Stomach (tissue), 9 donors: ENCODE data around the gene ZNF316. TPM values are rescaled to one million over a fixed set of nuclear protein-coding genes. Genes with fewer than 3 reads are reported as not detected.

ENCODE experiments used
- DNase-seq, 2 donors: peaks; one replicate each; pipeline versions ENCODE4 v3.0.0 to v3.0.0-alpha.2; 2013 to 2019
- H3K27ac ChIP-seq, 5 donors: fragments of 200-600 bp in 4 of 5; sonication (generic) in 4 of 5; one replicate each; pipeline ENCODE4 v1.5.1; 2013 to 2019; ENCODE audit warnings: mild to moderate bottlenecking in 1 of 5, moderate library complexity in 1 of 5
- H3K27me3 ChIP-seq, 3 donors: fragments of 200-600 bp; sonication (generic); one replicate each; pipeline ENCODE4 v1.5.1; 2017 to 2019; ENCODE audit warnings: mixed run types in 1 of 3
- H3K36me3 ChIP-seq, 4 donors: fragments of 200-600 bp; sonication (generic); 1 replicate in 3 of 4; 2 replicates in 1 of 4; pipeline ENCODE4 v1.5.1; 2016 to 2019
- H3K4me1 ChIP-seq, 4 donors: fragments of 200-600 bp; sonication (generic); one replicate each; pipeline ENCODE4 v1.5.1; 2016 to 2019
- H3K4me3 ChIP-seq, 4 donors: fragments of 200-600 bp; sonication (generic) in 3 of 4; one replicate each; pipeline ENCODE4 v1.5.1; 2016 to 2019; ENCODE audit warnings: mild to moderate bottlenecking in 1 of 4
- H3K9me3 ChIP-seq, 4 donors: fragments of 200-600 bp; sonication (generic); one replicate each; pipeline ENCODE4 v1.5.1; 2016 to 2019
- EP300 ChIP-seq: sonication (generic); formaldehyde crosslinking; IDR thresholded peaks from one replicate; pipeline ENCODE4 v1.6.1; 2017; ENCODE audit warnings: antibody characterized with exemption
- POLR2A ChIP-seq, 4 donors: fragments of 450-650 bp; IDR thresholded peaks; one replicate each; pipeline ENCODE4 v1.6.1; 2016; ENCODE audit warnings: antibody characterized with exemption in 4 of 4, control low read depth in 2 of 4, mild to moderate bottlenecking in 1 of 4, moderate library complexity in 1 of 4
- POLR2AphosphoS5 ChIP-seq, 3 donors: sonication (generic); formaldehyde crosslinking; IDR thresholded peaks; one replicate each; pipeline ENCODE4 v1.6.1; 2016; ENCODE audit warnings: antibody characterized with exemption in 3 of 3
- WGBS, 5 donors: extraction: QIAGEN DNeasy Blood & Tissue Kit in 3 of 5; methylation state at CpG; one replicate each; pipeline versions ENCODE4 v1.1.5 to v1.1.7; 2013 to 2018; 5-methylcytosine and 5-hydroxymethylcytosine counted together
- intact Hi-C: fragments of 100-400 bp; cut with DNase I; formaldehyde crosslinking; loops from one replicate; pipeline ENCODE4 v1.15.1; 2023; ENCODE audit warnings: low total_unique reads
- polyA plus RNA-seq, 3 donors: library from polyadenylated mRNA; stranded (reverse); fragments of 200-250 nt; gene quantifications; one replicate each; pipeline ENCODE4 v1.2.3, GENCODE V29; 2013
- total RNA-seq, 5 donors: library from RNA; depleted of rRNA; stranded (reverse); fragments of >200 nt; gene quantifications; one replicate each; pipeline versions ENCODE4 v1.1.0 to v1.2.3, GENCODE V29; 2014 to 2016
- TF ChIP-seq, protein P1 (sequence below), 7 experiments: fragments of 450-650 bp in 4 of 7; fragments of 200-600 bp in 3 of 7; sonication (generic) in 3 of 7; IDR thresholded peaks; one replicate each; pipeline ENCODE4 v1.5.1; 2016 to 2019; ENCODE audit warnings: antibody characterized with exemption in 7 of 7, control low read depth in 2 of 7, mild to moderate bottlenecking in 1 of 7
- donor health status: healthy with polysubstance abuse.
- donor health status: Bipolar disorder and iron deficiency.
- donor health status: healthy.

The ZNF316 gene
- total and polyA plus RNA-seq, 8 donors: 7.2 to 62.6 (median 13.7) TPM

DNA sequence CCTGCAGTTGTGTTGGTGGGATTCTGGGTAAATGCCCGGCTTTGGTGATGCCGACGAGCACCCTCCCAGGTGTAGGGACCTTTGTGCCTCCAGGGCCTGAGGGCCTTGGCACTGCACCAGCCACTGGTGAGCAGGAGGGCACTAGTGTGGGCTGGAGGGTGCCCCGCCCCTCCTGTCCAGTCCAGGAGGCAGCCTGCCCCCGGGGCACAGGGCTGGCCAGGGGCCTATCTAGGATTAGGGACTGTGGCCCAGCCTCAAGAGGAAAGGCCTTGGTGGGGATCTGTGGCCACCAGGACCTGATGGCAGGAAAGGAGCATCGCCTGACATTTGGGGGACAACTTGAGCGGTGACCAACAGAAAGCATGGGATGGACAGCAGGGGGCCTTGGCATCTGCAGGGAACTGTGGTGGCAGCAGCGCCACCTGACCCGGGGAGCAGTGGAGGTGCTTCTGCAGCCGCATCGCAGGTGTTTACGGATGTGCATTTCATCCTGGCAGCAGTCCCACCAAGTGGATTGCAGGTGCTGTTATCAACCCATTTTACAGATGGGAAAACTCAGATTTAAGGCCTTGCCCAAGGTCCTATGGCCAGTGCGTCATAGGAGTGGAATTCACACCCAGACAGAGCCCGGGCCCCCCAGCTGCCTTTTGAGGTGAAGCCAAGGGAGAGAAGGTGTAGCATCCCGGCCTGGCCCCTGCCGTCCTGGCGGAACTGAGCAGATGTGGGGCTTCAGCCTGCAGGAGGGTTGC, 11.1 kb downstream of the ZNF316 start:
- Histone ChIP-seq H3K27me3 (no peaks in the 10 kb centered on the region), H3K36me3 (peaks cover 64 to 100% (median 100%) of the 10 kb centered on the region in 4 donors), H3K27ac (no peak overlapping the region), H3K4me1 (no peaks in the 10 kb centered on the region), H3K9me3 (peaks cover 0 to 15% (median 7%) of the 10 kb centered on the region in 4 donors), H3K4me3 (no peak overlapping the region)
- TF ChIP-seq EP300: no peak
- no peak for TF ChIP-seq POLR2A (IDR thresholded peaks at IDR 0.05)
- no peak for TF ChIP-seq POLR2AphosphoS5 (IDR thresholded peaks at IDR 0.05)
- TF ChIP-seq, protein P1, sequence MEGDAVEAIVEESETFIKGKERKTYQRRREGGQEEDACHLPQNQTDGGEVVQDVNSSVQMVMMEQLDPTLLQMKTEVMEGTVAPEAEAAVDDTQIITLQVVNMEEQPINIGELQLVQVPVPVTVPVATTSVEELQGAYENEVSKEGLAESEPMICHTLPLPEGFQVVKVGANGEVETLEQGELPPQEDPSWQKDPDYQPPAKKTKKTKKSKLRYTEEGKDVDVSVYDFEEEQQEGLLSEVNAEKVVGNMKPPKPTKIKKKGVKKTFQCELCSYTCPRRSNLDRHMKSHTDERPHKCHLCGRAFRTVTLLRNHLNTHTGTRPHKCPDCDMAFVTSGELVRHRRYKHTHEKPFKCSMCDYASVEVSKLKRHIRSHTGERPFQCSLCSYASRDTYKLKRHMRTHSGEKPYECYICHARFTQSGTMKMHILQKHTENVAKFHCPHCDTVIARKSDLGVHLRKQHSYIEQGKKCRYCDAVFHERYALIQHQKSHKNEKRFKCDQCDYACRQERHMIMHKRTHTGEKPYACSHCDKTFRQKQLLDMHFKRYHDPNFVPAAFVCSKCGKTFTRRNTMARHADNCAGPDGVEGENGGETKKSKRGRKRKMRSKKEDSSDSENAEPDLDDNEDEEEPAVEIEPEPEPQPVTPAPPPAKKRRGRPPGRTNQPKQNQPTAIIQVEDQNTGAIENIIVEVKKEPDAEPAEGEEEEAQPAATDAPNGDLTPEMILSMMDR (IDR thresholded peaks at IDR 0.05): no peak
- intact Hi-C loops: no loop called here
- no peak for DNase-seq
- WGBS, 5 donors: 88 to 92% (median 91%) methylated on average over 14 to 17 of the region's 17 CpGs

DNA sequence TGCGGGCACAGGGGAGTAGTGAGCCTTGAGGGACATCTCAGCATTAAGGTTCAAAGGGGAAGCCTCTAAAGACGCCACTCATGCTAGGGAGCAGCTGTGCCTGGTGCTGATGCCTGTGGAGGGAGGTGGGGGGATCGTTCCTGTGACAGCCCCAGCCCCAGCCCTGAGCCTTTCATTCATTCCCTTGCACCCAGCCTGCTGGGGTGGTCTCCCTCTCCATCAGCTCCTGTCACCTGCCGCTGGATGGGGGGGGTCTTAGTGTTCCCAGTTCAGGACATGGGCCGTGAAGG, 11.6 kb downstream of the ZNF316 start:
- intact Hi-C loops: no loop called here
- peaks cover 59 to 100% (median 98%) of the 10 kb centered on the region in 4 donors for H3K36me3 ChIP-seq

DNA sequence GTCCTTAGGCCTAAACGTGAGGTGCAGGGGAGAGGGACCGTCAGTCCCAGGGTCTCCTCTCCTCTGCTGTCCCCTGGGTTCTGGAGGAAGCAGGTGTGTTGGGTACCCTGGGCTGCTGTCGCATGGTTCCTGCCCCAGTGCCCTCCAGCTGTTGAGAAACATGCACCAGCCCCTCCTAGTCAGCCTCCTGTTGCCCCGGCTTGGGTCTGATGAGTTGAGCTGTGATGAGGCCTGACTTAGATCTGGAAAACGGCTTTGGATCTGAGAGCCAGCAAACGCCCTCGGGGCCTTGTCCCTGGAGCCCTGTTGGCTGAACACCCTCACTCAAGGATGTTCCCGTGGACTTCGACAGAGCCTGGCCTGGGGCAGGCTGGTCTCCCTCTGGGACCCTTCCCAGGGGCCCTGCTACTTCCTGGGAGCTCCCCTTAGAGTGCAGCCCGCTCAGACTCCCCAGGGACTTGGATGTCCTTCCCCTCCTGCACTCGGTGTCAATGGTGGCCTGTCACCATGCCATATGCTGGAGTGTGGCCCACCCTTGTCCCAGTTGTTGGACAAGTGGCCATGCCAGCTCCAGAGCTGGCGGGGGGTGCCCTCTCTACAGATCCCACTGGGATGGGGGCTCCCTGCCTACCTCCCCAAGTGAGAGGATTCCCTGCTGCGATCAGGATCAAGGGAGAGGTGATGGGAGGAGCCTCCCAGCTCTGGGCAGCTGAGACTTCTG, 12.3 kb downstream of the ZNF316 start:
- Histone ChIP-seq H3K27ac (no peak overlapping the region), H3K4me1 (no peaks in the 10 kb centered on the region), H3K36me3 (peaks cover 58 to 100% (median 98%) of the 10 kb centered on the region in 4 donors), H3K27me3 (no peaks in the 10 kb centered on the region), H3K9me3 (peaks cover 0 to 15% (median 7%) of the 10 kb centered on the region in 4 donors), H3K4me3 (no peak overlapping the region)
- DNase-seq: no peak
- intact Hi-C loops: no loop called here
- TF ChIP-seq, protein P1 (IDR thresholded peaks at IDR 0.05): no peak
- TF ChIP-seq POLR2AphosphoS5 (IDR thresholded peaks at IDR 0.05): no peak
- no peak for TF ChIP-seq EP300
- no peak for TF ChIP-seq POLR2A (IDR thresholded peaks at IDR 0.05)
- 83 to 89% (median 87%) methylated on average over 9 to 13 of the region's 13 CpGs for WGBS, 5 donors

More for the DNA sequence above, 11.6 kb downstream of the ZNF316 start:
- WGBS, 5 donors: 88 to 100% (median 95%) methylated on average over 3 to 5 of the region's 5 CpGs
- Histone ChIP-seq H3K27me3 (no peaks in the 10 kb centered on the region), H3K4me3 (no peak overlapping the region), H3K9me3 (peaks cover 0 to 15% (median 7%) of the 10 kb centered on the region in 4 donors), H3K27ac (no peak overlapping the region), H3K4me1 (no peaks in the 10 kb centered on the region)
- TF ChIP-seq POLR2A (IDR thresholded peaks at IDR 0.05) (no peak), POLR2AphosphoS5 (IDR thresholded peaks at IDR 0.05) (no peak), EP300 (no peak)
- TF ChIP-seq, protein P1 (IDR thresholded peaks at IDR 0.05): no peak
- DNase-seq: no peak

DNA sequence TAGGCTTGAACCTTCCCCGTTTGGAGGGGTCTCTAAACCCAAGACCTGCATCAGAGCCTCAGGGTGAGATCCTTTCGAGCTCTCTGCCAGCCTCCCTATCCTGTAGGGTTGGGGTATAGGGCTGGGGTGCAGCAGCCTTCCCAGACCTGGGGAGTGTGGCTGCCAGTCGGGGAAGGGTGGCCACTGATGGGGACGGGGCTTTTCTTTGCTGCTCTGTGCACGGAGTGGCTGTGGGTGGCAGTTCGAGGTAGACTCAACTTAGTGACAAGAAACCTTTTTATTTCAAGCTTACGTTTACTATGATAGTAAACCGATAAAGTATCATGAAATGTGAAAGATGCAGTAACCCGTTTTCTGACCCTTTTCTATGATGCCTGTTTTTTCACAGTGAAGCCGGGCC, 13.0 kb downstream of the ZNF316 start:
- DNase-seq: no peak
- H3K4me1 ChIP-seq: no peaks in the 10 kb centered on the region
- H3K27ac ChIP-seq: no peak overlapping the region
- no peaks in the 10 kb centered on the region for H3K27me3 ChIP-seq
- TF ChIP-seq EP300 (no peak), POLR2A (IDR thresholded peaks at IDR 0.05) (no peak), POLR2AphosphoS5 (IDR thresholded peaks at IDR 0.05) (no peak)
- TF ChIP-seq, protein P1 (IDR thresholded peaks at IDR 0.05): no peak
- intact Hi-C loops: no loop called here
- H3K9me3 ChIP-seq: peaks cover 0 to 15% (median 7%) of the 10 kb centered on the region in 4 donors
- 93 to 96% (median 95%) methylated on average over 10 of the region's 10 CpGs for WGBS, 5 donors
- peaks cover 58 to 100% (median 98%) of the 10 kb centered on the region in 4 donors for H3K36me3 ChIP-seq
- no peak overlapping the region for H3K4me3 ChIP-seq
